GM19452 (cell line): ENCODE results near the gene PNKD.
"Not testable (repeated sequence)": the region's sequence is repeated elsewhere in the genome, so short reads cannot be mapped to it uniquely, and the experiment has no call there.

Source experiments
- ATAC-seq: cut with Tn5 transposase; IDR thresholded peaks from one replicate; pipeline ENCODE4 v1.9.1; 2021; ENCODE audit not compliant: unreplicated experiment

Gene PNKD

GRCh38 chr2:218291318-218292047 is 21.2 kb downstream of the PNKD start:
- ATAC-seq, result no peak

DNA sequence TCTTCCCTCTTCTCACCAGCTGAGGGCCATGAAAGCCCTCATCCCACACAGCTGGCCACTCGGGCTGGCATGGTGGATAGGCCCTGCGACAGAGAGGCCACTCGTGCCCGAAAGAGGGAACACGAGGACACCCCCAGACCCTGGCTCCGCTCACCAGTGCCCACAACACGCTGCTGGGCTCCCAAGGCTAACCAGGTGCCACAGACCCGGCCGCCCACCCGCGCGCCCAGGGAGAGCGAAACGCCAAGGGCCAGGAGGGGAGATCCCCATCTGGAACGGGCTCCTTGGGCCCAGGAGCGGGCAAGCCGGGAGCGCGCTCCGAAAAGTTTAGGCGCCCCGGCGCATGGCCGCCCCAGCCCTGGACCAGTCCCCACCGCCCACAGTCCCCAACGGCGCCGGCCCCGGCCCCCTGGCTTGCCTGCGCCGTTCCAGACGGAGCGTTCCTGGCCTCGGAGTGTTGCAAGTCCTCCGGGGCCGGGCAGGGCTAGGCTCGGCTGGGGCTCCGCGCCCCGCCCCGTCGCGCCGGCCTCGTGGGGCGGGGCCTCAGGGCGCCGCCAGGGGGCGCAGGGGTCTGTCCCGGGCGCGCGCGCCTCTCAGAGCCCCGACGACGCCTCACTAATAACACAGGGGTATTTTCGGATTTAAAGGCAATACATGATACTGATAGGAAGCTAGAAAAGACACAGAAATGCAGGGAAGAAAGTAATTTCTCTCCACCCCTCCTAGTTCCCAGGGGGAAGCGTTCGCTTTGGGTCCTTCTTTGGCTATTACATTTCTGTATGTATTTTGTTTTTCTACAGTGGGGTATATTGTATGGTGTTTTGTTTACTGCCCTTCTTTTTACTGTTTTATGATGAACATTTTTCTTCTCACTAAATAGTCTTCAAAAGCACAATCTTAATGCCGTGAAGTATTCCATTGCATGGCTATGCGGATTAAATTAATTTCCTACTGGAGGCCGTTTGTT is 22.0 kb downstream of the PNKD start, which contains the start of gene TMBIM1:
TMBIM1 (minus strand) TSS at position 456 of the 967 bp plus-strand sequence. CDS start 10,362 bp downstream, outside the sequence.
- peak; percentile 66 for ATAC-seq

GRCh38 chr2:218293715-218294429 is 23.6 kb downstream of the PNKD start:
- ATAC-seq, result no peak

DNA sequence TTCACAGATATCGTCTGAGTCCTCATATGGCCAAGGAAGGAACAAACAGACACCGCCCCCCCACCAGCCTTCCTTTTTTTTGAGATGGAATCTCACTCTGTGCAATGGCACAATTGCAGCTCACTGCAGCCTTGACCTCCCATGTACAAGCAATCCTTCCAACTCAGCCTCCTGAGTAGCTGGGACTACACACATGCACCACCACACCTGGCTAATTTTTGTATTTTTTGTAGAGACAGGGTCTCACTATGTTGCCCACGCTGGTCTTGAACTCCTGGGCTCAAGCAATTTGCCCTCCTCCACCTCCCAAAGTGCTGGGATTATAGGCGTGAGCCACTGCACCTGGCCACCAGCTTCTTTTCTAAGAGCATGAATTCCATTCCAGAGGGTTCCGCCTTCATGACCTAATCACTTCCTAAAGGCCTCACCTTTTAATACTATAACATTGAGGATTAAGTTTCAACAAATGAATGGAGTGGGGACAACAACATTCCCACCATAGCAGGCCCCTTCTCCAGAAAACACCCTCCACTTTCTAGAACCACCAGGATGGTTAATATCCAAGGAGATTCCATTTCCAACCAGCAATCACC is 24.2 kb downstream of the PNKD start:
- ATAC-seq, result no peak

DNA sequence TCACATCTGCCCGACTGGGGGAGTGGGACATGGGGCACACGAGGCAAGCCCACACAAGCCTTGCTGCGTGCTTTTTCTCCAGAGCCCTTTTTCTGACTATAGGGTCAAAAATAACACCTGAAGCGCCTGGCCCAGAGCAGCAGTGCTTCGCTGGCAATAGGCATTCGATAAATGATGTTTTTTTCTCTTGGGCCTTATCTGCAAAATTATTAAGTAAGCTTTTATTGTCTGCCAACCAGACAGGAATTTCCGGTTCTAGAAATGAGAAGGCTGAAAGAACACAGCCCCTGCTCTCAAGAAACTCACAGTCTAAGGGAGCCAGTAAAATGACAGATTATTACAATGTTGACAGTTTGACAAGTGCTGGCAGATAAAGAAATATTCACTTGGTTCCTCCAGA is 24.7 kb downstream of the PNKD start:
- no peak for ATAC-seq

- no peak for ATAC-seq
Measured at GRCh38 chr2:218296200-218296599, 25.9 kb downstream of the PNKD start.

- ATAC-seq, result no peak
Measured at GRCh38 chr2:218296847-218297246, 26.5 kb downstream of the PNKD start.

- no peak for ATAC-seq
Measured at GRCh38 chr2:218298314-218298875, 28.1 kb downstream of the PNKD start.

DNA sequence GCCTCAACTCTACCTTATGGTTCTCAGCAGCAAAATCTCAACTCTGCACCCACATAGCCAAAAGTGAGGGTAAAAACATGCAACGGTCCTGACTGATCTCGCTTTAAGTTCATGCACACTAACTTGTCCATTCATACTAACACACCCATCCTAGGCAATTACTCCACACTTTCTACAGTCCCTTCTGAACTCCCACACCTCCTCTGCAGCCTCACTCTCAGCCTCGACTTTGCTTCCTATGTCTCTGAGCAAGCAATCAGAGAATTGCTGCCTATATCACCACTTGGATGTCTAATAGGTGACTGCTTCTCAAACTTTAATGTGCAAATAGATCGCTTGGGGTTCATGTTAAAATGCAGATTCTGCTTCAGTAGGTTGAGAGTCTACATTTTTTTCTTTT is 29.8 kb downstream of the PNKD start:
- ATAC-seq, result no peak

DNA sequence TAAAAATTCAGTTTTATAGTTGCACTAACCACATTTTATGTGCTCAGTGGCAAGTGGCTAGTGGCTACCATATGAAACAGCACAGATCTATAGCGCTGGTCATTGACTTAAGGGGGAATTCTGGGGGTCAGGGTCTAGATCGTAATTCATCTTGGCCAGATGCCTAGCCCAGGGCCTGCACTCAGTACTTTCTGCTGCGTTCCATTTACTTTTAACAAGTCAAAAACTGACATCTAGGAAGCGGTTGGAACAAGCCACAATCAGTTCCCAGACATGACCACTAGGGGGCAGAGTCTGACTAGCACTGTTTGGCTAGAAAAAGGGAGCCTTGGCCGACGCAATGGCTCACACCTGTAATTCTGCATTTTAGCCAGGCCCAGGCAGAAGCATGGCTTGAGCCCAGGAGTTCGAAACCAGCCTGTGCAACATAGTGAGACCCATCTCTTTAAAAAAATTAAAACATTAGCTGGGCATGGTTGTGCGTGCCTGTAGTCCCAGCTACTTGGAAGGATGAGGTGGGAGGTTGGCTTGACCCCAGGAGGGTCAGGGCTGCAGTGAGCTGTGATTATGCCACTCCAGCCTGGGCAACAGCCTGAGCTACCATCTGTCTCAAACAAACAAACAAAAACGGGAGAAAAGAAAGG is 31.0 kb downstream of the PNKD start:
- ATAC-seq, result no peak

GRCh38 chr2:218305383-218305782 is 35.1 kb downstream of the PNKD start:
- ATAC-seq, result no peak

GRCh38 chr2:218306184-218306920 is 36.0 kb downstream of the PNKD start:
- ATAC-seq, result no peak

DNA sequence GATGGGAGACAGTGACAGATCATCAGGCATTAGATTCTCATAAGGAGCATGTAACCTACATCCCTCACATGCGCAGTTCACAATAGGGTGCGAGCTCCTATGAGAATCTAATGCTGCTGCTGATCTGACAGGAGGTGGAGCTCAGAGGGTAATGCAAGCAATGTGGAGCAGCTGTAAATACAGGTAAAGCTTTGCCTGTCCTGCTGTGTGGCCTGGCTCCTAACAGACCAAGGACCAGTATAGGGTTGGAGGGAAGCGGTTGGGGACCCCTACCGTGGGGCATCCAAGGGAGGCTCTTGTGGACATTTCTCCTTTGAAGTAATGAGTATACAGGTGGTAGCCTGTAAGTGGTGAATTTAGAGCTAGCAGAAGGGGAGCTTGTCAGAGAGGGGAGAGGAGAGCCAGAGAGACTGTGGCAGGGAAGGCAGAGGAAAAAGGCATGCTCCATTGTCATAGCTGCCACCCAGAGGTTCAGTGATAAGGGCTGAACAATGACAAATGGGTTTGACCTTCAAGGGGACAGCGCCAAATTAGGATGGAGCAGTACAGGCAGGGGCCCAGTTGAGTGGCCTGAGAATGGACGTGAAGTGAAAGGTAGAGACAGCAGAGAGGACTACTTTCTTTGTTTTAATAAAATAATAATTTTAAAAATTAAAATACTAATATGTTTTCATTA is 37.2 kb downstream of the PNKD start:
- ATAC-seq, result no peak

DNA sequence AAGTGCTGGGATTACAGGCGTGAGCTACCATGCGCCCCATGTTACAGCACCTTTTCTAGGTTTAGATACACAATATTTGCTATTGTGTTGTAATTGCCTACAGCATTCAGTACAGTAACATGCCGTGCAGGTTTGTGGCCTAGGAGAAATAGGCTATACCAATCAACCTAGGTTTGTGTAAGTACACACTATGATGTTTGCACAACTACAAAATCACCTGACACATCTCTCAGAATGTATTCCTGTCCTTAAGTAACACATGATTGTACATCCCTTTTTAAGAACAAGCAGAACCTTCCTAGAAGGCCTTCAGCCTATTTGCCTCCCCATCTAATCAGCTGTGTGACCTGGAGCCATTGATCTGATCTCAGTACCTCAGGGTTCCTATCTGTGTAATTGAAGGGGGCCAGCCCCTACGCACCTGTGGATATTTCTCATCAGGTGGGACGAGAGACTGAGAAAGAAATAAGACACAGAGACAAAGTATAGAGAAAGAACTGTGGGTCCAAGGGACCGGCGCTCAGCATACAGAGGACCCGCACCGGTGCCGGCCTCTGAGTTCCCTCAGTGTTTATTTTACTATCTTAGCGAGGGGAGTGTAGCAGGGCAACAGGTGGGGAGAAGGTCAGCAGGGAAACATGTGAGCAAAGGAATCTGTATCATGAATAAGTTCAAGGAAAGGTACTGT is 40.7 kb downstream of the PNKD start:
- ATAC-seq, result no peak

GRCh38 chr2:218311541-218312266 is 41.4 kb downstream of the PNKD start:
- ATAC-seq, result not testable (repeated sequence)

DNA sequence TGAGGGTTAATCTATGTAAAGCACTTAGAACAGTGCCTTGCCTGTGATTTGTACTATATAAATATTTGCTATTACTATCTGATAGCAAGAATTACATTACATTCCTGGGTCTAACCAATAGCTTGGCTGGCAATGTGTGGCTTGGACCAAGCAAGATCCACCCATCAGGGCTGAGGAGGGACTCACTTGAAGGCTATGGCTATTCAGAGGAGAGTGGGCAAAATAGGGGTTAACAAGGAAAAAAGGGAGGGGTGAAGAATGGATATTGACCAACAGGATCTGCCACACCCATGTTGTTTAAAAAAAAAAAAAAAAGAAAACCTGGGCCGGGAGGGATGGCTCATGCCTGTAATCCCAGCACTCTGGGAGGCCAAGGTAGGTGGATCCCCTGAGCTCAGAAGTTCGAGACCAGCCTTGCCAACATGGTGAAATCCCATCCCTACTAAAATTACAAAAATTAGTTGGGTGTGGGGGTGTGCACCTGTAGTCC is 42.0 kb downstream of the PNKD start:
- ATAC-seq, result no peak

DNA sequence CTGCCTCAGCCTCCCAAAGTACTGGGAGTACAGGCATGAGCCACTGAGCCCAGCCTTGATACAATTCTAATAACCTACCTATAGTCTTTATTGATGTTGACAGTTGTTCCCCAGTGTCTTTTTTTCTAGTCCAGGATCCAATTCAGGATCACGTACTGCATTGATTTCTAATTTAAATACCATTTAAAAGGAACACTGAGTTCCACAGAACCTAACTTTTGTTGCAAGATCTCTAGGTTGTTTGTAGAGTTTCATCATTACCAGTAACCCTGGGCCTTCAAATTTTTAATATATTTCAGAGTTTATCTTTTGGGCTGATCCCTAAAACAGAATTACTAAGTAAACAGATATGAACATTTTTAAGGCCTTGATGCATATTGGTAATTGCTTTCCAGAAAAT is 43.0 kb downstream of the PNKD start:
- no peak for ATAC-seq
